Liver (tissue), 9 donors: ENCODE measurements around the gene CCDC178. TPM values are rescaled to one million over a fixed set of nuclear protein-coding genes. Genes with fewer than 3 reads are reported as not detected.
A peak's percentile ranks its signal among the peaks of the same experiment; 100 is the strongest.

ENCODE experiments used
- DNase-seq: peaks from one replicate; pipeline ENCODE4 v3.0.0-alpha.2; 2017; ENCODE audit warnings: low spot score
- H3K27ac ChIP-seq, 2 donors: one replicate each; pipeline ENCODE4 v1.7.0; 2013; ENCODE audit warnings: inconsistent platforms in 2 of 2, low read length in 2 of 2, control low read depth in 1 of 2, low read depth in 1 of 2, mild to moderate bottlenecking in 1 of 2
- H3K27me3 ChIP-seq, 4 donors: one replicate each; pipeline versions ENCODE4 v1.6.1 to v1.7.0; 2013; ENCODE audit warnings: low read length in 3 of 4, inconsistent platforms in 1 of 4, mild to moderate bottlenecking in 1 of 4, moderate library complexity in 1 of 4; ENCODE audit not compliant: control insufficient read depth in 4 of 4, insufficient read depth in 4 of 4
- H3K36me3 ChIP-seq, 4 donors: one replicate each; pipeline versions ENCODE4 v1.6.1 to v1.7.0; 2013; ENCODE audit warnings: low read length in 3 of 4, mild to moderate bottlenecking in 3 of 4, low read depth in 1 of 4, moderate library complexity in 1 of 4; ENCODE audit not compliant: control insufficient read depth in 4 of 4, insufficient read depth in 3 of 4
- H3K4me1 ChIP-seq, 4 donors: one replicate each; pipeline versions ENCODE4 v1.6.1 to v1.7.0; 2013; ENCODE audit warnings: low read length in 3 of 4, mild to moderate bottlenecking in 3 of 4, moderate library complexity in 1 of 4; ENCODE audit not compliant: control insufficient read depth in 4 of 4, insufficient read depth in 4 of 4
- H3K4me3 ChIP-seq, 3 donors: one replicate each; pipeline versions ENCODE4 v1.6.1 to v1.7.0; 2013; ENCODE audit warnings: low read length in 3 of 3, control low read depth in 1 of 3, low read depth in 1 of 3, mild to moderate bottlenecking in 1 of 3
- H3K9ac ChIP-seq, 2 donors: one replicate each; pipeline ENCODE4 v1.7.0; 2013; ENCODE audit warnings: low read length in 2 of 2, mild to moderate bottlenecking in 2 of 2, moderate library complexity in 2 of 2, control low read depth in 1 of 2, low read depth in 1 of 2
- H3K9me3 ChIP-seq, 4 donors: one replicate each; pipeline versions ENCODE4 v1.6.1 to v1.7.0; 2013; ENCODE audit warnings: low read length in 3 of 4; ENCODE audit not compliant: control insufficient read depth in 4 of 4
- EGR1 ChIP-seq, 2 donors: IDR thresholded peaks; 2 replicates each; pipeline ENCODE4 v1.6.1; 2016 to 2018; ENCODE audit warnings: antibody characterized with exemption in 2 of 2, low read depth in 2 of 2
- FOXA2 ChIP-seq: IDR thresholded peaks from 2 replicates; pipeline ENCODE4 v1.6.1; 2016; ENCODE audit warnings: antibody characterized with exemption
- GABPA ChIP-seq, 2 donors: IDR thresholded peaks in 1 of 2; conservative IDR thresholded peaks in 1 of 2; 2 replicates each; pipeline ENCODE4 v1.6.1; 2016; ENCODE audit warnings: antibody characterized with exemption in 2 of 2, mild to moderate bottlenecking in 1 of 2, moderate library complexity in 1 of 2
- JUND ChIP-seq, 2 donors: IDR thresholded peaks; 2 replicates each; pipeline ENCODE4 v1.6.1; 2016; ENCODE audit warnings: antibody characterized with exemption in 2 of 2
- NR2F2 ChIP-seq: IDR thresholded peaks from 2 replicates; pipeline ENCODE4 v1.6.1; 2016; ENCODE audit warnings: antibody characterized with exemption
- RAD21 ChIP-seq, 2 donors: IDR thresholded peaks; 2 replicates each; pipeline ENCODE4 v1.6.1; 2016; ENCODE audit warnings: antibody characterized with exemption in 2 of 2, mild to moderate bottlenecking in 2 of 2
- REST ChIP-seq: IDR thresholded peaks from 2 replicates; pipeline ENCODE4 v1.6.1; 2016; ENCODE audit warnings: antibody characterized with exemption, mild to moderate bottlenecking
- YY1 ChIP-seq: IDR thresholded peaks from 2 replicates; pipeline ENCODE4 v1.6.1; 2016; ENCODE audit warnings: antibody characterized with exemption, mild to moderate bottlenecking
- WGBS: extraction: QIAGEN DNeasy Blood & Tissue Kit; methylation state at CpG from one replicate; pipeline ENCODE4 v1.1.7; 2013; 5-methylcytosine and 5-hydroxymethylcytosine counted together
- polyA plus RNA-seq, 2 donors: library from polyadenylated mRNA; stranded (reverse) in 1 of 2; unstranded in 1 of 2; fragments of 200-250 nt in 1 of 2; fragments of >200 nt in 1 of 2; fragmentation: Nextera tagmentation in 1 of 2; extraction: Ambion mirVana in 1 of 2; gene quantifications; one replicate each; pipeline versions ENCODE4 v1.2.1 to v1.2.3, GENCODE V29; 2013 to 2015
- total RNA-seq, 2 donors: library from RNA; depleted of rRNA; stranded (reverse); fragments of >200 nt; gene quantifications; one replicate each; pipeline ENCODE4 v1.2.3, GENCODE V29; 2014
- TF ChIP-seq, protein P1 (sequence below): IDR thresholded peaks from 2 replicates; pipeline ENCODE4 v1.6.1; 2016; ENCODE audit warnings: antibody characterized with exemption
- donor health status: healthy.
- donor health status: healthy.
- donor health status: healthy.
- donor health status: healthy.
- donor health status: healthy.

The CCDC178 gene
- total and polyA plus RNA-seq, 4 donors, result not detected

DNA sequence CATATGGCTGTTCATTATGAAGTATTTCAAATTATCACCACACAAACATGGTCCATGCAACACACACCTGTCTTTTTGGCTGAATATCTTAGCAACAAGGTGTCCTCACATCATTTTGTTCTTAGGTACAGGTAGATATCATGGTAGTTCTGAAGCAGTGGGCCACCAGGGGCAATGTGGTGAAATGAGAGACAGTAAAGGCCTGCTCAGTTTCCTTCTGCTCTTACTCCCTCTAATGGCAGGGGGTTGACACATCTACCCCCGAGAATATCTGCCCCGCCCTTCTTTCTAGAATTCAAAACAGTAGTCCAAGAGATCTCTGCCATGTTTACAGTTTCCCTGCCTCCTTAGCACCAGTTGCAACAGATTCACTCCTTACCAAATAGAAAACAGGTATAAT is 520.7 kb downstream of the CCDC178 start:
- WGBS, result 29% methylated on average over 2 of the region's 2 CpGs
- DNase-seq, result no peak

GRCh38 chr18:32918692-32919250 is 521.8 kb downstream of the CCDC178 start:
- Histone ChIP-seq H3K9ac (no peak overlapping the region), H3K27me3 (no peaks in the 10 kb centered on the region), H3K27ac (no peak overlapping the region), H3K4me3 (no peak overlapping the region), H3K4me1 (no peaks in the 10 kb centered on the region), H3K9me3 (no peaks in the 10 kb centered on the region), H3K36me3 (no peaks in the 10 kb centered on the region)
- WGBS, result 58% methylated on average over 5 of the region's 5 CpGs
- no peak for DNase-seq
- no peak for TF ChIP-seq GABPA (IDR thresholded peaks at IDR 0.05 in 1 of 2, conservative IDR thresholded peaks at IDR 0.05 in 1 of 2)
- no peak for TF ChIP-seq FOXA2

More for the DNA sequence above, 520.7 kb downstream of the CCDC178 start:
- H3K9ac ChIP-seq, result no peak overlapping the region
- no peak overlapping the region for H3K4me3 ChIP-seq
- TF ChIP-seq NR2F2 (no peak), JUND (IDR thresholded peaks at IDR 0.05) (no peak), RAD21 (IDR thresholded peaks at IDR 0.05) (peak in 1 of 2 donors; percentile 37)
- TF ChIP-seq, protein P1, sequence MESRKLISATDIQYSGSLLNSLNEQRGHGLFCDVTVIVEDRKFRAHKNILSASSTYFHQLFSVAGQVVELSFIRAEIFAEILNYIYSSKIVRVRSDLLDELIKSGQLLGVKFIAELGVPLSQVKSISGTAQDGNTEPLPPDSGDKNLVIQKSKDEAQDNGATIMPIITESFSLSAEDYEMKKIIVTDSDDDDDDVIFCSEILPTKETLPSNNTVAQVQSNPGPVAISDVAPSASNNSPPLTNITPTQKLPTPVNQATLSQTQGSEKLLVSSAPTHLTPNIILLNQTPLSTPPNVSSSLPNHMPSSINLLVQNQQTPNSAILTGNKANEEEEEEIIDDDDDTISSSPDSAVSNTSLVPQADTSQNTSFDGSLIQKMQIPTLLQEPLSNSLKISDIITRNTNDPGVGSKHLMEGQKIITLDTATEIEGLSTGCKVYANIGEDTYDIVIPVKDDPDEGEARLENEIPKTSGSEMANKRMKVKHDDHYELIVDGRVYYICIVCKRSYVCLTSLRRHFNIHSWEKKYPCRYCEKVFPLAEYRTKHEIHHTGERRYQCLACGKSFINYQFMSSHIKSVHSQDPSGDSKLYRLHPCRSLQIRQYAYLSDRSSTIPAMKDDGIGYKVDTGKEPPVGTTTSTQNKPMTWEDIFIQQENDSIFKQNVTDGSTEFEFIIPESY, result no peak
- H3K36me3 ChIP-seq, result no peaks in the 10 kb centered on the region
- no peak overlapping the region for H3K27ac ChIP-seq
- H3K27me3 ChIP-seq, result no peaks in the 10 kb centered on the region
- H3K9me3 ChIP-seq, result no peaks in the 10 kb centered on the region
- no peaks in the 10 kb centered on the region for H3K4me1 ChIP-seq

DNA sequence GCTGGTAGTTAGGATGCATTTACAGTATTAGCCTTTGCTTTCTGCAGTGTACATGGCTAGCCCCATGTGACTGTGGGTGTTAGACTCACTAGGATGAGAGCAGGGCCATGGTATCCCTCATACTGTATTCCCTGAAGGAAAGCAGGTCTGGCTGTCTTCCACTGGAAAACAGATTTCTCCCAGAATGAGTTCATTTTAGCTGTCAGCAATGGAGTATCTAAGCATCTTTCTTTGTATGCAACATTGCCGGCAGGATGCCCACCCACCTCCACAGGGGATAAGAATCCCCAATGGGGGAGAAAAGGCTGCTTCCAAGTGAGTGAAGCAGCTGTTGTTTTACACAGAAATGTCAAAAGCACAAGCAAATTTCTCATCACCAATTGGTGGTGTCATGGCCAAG is 525.0 kb downstream of the CCDC178 start:
- WGBS, result 54% methylated on average over 1 of the region's 1 CpG
- no peaks in the 10 kb centered on the region for H3K27me3 ChIP-seq
- no peaks in the 10 kb centered on the region for H3K4me1 ChIP-seq
- no peak overlapping the region for H3K4me3 ChIP-seq
- H3K27ac ChIP-seq, result no peak overlapping the region
- no peaks in the 10 kb centered on the region for H3K9me3 ChIP-seq
- no peak for DNase-seq
- no peak overlapping the region for H3K9ac ChIP-seq
- no peaks in the 10 kb centered on the region for H3K36me3 ChIP-seq
- TF ChIP-seq REST (no peak), EGR1 (IDR thresholded peaks at IDR 0.05; ENCODE audit: low read depth in 2 of 2) (no peak), RAD21 (IDR thresholded peaks at IDR 0.05) (no peak), YY1 (no peak)
